ENCODE data around the gene HRH1. TPM values are rescaled to one million over a fixed set of nuclear protein-coding genes. Genes with fewer than 3 reads are reported as not detected.

Gene HRH1
- total RNA-seq, 4 donors from 2014 or later, result 0.75 to 1.2 (median 0.98) TPM

DNA sequence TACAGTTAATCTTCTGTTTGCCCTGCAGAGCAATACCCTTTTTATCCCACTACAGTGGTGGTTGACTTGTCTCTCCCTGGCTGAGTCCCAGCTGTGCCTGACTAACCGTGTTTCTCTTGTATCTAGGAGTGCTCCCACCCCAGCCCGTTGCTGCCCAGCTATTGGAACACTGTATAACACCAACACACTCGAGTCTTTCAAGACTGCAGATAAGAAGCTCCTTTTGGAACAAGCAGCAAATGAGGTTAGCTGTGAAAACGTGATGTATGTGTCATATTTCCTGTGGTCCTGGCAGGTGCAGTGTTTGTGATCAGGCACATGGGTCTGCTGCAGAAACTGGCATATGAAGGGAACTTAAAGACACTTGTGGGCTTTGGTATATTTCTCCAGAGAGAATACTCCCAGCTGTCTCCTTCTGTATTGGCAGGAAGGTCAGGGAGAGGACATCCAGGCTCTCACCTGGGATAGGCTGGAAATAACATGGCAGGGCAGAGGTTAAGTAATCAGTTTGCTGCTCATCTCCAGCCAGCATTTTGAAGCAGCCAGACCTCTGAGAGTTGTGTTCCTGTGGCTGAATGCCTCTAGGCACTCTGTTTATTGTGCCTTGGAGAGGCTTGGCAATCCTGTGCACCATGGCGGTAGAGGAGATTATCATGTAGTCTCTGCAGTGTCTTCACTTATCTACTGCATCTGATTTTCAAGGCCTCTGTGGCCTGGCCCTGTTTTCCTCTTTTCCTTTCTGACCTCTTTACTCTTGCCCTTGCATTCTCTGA, 152.7 kb downstream of the HRH1 start:
- peaks cover 5 to 8% of the 10 kb centered on the region in 2 donors for H3K4me1 ChIP-seq
- in situ Hi-C loops (cut with MboI; ENCODE audit: low sequenced_read_pairs in 4 of 4), result no loop called here
- H3K27ac ChIP-seq, result no peak overlapping the region
- no peak overlapping the region for H3K4me3 ChIP-seq
- TF ChIP-seq, protein P1, sequence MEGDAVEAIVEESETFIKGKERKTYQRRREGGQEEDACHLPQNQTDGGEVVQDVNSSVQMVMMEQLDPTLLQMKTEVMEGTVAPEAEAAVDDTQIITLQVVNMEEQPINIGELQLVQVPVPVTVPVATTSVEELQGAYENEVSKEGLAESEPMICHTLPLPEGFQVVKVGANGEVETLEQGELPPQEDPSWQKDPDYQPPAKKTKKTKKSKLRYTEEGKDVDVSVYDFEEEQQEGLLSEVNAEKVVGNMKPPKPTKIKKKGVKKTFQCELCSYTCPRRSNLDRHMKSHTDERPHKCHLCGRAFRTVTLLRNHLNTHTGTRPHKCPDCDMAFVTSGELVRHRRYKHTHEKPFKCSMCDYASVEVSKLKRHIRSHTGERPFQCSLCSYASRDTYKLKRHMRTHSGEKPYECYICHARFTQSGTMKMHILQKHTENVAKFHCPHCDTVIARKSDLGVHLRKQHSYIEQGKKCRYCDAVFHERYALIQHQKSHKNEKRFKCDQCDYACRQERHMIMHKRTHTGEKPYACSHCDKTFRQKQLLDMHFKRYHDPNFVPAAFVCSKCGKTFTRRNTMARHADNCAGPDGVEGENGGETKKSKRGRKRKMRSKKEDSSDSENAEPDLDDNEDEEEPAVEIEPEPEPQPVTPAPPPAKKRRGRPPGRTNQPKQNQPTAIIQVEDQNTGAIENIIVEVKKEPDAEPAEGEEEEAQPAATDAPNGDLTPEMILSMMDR (IDR thresholded peaks at IDR 0.05 in 4 of 5, conservative IDR thresholded peaks at IDR 0.05 in 1 of 5), result no peak
- no peak for TF ChIP-seq POLR2A (IDR thresholded peaks at IDR 0.05)
- intact Hi-C loops (cut with DNase I; ENCODE audit: low total_unique reads), result no loop called here
- H3K36me3 ChIP-seq, result peaks cover 0 to 45% of the 10 kb centered on the region in 2 donors
- H3K27me3 ChIP-seq, result no peaks in the 10 kb centered on the region
- ATAC-seq, result no peak
- no peaks in the 10 kb centered on the region for H3K9me3 ChIP-seq
- no peak for DNase-seq

DNA sequence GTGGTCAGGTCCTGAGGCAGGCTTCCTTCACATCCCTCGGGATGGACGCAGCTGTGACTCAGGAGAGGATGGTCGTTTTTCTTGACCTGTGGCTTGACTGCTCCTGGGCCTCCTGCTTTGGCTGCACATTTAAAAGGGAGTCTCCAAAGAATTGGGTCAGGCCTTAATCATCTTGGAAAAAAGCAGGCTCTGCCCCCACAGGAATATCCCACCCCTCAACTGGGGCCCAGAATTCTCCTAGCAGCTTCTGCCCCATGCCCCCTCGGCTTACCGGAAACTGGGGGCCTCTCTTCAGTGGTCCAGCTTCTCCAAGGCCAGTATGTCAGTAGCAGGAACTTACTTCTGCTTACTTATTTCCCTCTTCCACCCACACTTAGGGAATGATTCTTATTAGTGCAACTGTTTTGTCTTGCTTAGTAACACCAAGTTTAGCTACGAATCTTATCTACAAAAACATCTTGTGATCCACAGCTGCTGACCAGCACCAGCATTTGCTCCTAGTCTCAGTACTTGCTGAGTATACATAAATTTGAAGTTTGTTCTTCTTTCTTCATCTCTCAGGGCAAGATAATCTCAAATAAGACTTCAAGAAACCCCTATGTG, 153.6 kb downstream of the HRH1 start:
- no peak overlapping the region for H3K4me3 ChIP-seq
- DNase-seq (no peak), ATAC-seq (peak in 1 of 2 donors; percentile 21)
- H3K4me1 ChIP-seq, result peaks cover 5 to 8% of the 10 kb centered on the region in 2 donors
- H3K9me3 ChIP-seq, result no peaks in the 10 kb centered on the region
- intact Hi-C loops (cut with DNase I; ENCODE audit: low total_unique reads), result no loop called here
- no peaks in the 10 kb centered on the region for H3K27me3 ChIP-seq
- H3K36me3 ChIP-seq, result peaks cover 0 to 38% of the 10 kb centered on the region in 2 donors
- H3K27ac ChIP-seq, result no peak overlapping the region
- in situ Hi-C loops (cut with MboI; ENCODE audit: low sequenced_read_pairs in 4 of 4), result no loop called here
- TF ChIP-seq POLR2A (IDR thresholded peaks at IDR 0.05), result no peak
- TF ChIP-seq, protein P1 (IDR thresholded peaks at IDR 0.05 in 4 of 5, conservative IDR thresholded peaks at IDR 0.05 in 1 of 5), result no peak

DNA sequence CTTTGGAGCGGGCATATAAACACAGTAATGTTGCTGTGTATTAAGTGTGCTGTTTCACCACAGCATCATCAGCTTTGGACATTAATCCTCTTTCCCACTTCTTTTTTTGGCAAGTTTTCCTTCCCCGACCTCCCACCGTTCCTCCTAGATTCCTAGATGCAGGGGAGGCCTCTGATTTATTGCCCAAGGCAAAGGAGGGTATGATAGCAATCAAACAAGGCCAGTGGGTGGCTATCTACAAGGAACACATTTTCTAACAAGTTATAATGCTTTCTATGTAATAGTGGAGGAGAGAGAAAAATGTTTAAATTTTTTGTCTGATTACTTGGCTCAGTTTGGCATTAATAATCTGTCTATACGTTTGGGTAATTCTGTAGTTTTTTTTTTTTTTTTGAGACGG, 156.0 kb downstream of the HRH1 start:
- in situ Hi-C loops (cut with MboI; ENCODE audit: low sequenced_read_pairs in 4 of 4), result no loop called here
- TF ChIP-seq POLR2A (IDR thresholded peaks at IDR 0.05), result no peak
- TF ChIP-seq, protein P1 (IDR thresholded peaks at IDR 0.05 in 4 of 5, conservative IDR thresholded peaks at IDR 0.05 in 1 of 5), result no peak
- intact Hi-C loops (cut with DNase I; ENCODE audit: low total_unique reads), result no loop called here

GRCh38 chr3:11312166-11312565, 157.9 kb downstream of the HRH1 start:
- in situ Hi-C loops (cut with MboI; ENCODE audit: low sequenced_read_pairs in 4 of 4), result no loop called here
- H3K36me3 ChIP-seq, result peaks cover 0 to 73% of the 10 kb centered on the region in 2 donors
- intact Hi-C loops (cut with DNase I; ENCODE audit: low total_unique reads), result no loop called here

More for the DNA sequence above, 156.0 kb downstream of the HRH1 start:
- Histone ChIP-seq H3K27me3 (no peaks in the 10 kb centered on the region), H3K4me3 (no peak overlapping the region), H3K36me3 (peaks cover 0 to 59% of the 10 kb centered on the region in 2 donors), H3K4me1 (peaks cover under 1 to 6% of the 10 kb centered on the region in 2 donors), H3K27ac (no peak overlapping the region), H3K9me3 (no peaks in the 10 kb centered on the region)
- ATAC-seq (no peak), DNase-seq (no peak)

More at GRCh38 chr3:11312166-11312565, 157.9 kb downstream of the HRH1 start:
- TF ChIP-seq, protein P1 (IDR thresholded peaks at IDR 0.05 in 4 of 5, conservative IDR thresholded peaks at IDR 0.05 in 1 of 5), result no peak
- TF ChIP-seq POLR2A (IDR thresholded peaks at IDR 0.05), result no peak
- Histone ChIP-seq H3K4me1 (no peaks in the 10 kb centered on the region), H3K27me3 (no peaks in the 10 kb centered on the region), H3K9me3 (no peaks in the 10 kb centered on the region), H3K27ac (no peak overlapping the region), H3K4me3 (no peak overlapping the region)
- ATAC-seq (no peak), DNase-seq (no peak)

Other genes with a start within 250 kb of the HRH1 start
- under 1 TPM; 0.23 to 0.36 (median 0.31) TPM for gene SLC6A1, start 161.7 kb upstream of the HRH1 start, total RNA-seq
- 10 to 100 TPM; 13.5 to 29.2 (median 15.0) TPM for gene ATG7, start 117.9 kb downstream of the HRH1 start, total RNA-seq